CD4-positive, alpha-beta memory T cell (primary cell): Measurements from ENCODE around the gene ZNF22. TPM values are rescaled to one million over a fixed set of nuclear protein-coding genes. Genes with fewer than 3 reads are reported as not detected.

ENCODE experiments used
- CTCF ChIA-PET: fragments of 350-600 bp; sonication (Branson Sonifier 250); formaldehyde crosslinking; loops from one replicate; lab custom pipeline; 2021; ENCODE audit warnings: inconsistent platforms; ENCODE audit not compliant: partially characterized antibody; lab: Charles Lee
- POLR2A ChIA-PET: fragments of 350-600 bp; sonication (Branson Sonifier 250); formaldehyde crosslinking; loops from one replicate; lab custom pipeline; 2021; ENCODE audit not compliant: partially characterized antibody; lab: Charles Lee
- DNase-seq, 5 donors: peaks; one replicate each; pipeline versions ENCODE4 v3.0.0 to v3.0.0-alpha.2; 2020 to 2022; ENCODE audit warnings: mixed read lengths in 1 of 5
- H3K27ac ChIP-seq: one replicate; pipeline ENCODE4 v1.7.0; 2013; ENCODE audit warnings: low read depth, low read length
- H3K27me3 ChIP-seq: 2 replicates; pipeline ENCODE4 v1.7.0; 2013; ENCODE audit warnings: mild to moderate bottlenecking, low read length, moderate library complexity; ENCODE audit not compliant: insufficient read depth
- H3K36me3 ChIP-seq: 2 replicates; pipeline ENCODE4 v1.7.0; 2013; ENCODE audit warnings: mild to moderate bottlenecking, low read length, moderate library complexity; ENCODE audit not compliant: insufficient read depth
- H3K4me1 ChIP-seq: 2 replicates; pipeline ENCODE4 v1.7.0; 2013; ENCODE audit warnings: mild to moderate bottlenecking, low read length, moderate library complexity; ENCODE audit not compliant: insufficient read depth
- H3K4me3 ChIP-seq, 2 donors: one replicate each; pipeline ENCODE4 v1.7.0; 2013; ENCODE audit warnings: low read length in 2 of 2, mild to moderate bottlenecking in 1 of 2
- H3K9me3 ChIP-seq, 2 donors: one replicate each; pipeline ENCODE4 v1.7.0; 2013; ENCODE audit warnings: low read length in 2 of 2, control low read depth in 1 of 2; ENCODE audit not compliant: control insufficient read depth in 1 of 2
- H3K27ac Mint-ChIP-seq, 7 donors: one replicate each; pipeline ENCODE4 v1.8.0; 2020 to 2021; ENCODE audit warnings: mixed read lengths in 7 of 7, mild to moderate bottlenecking in 6 of 7, inconsistent platforms in 3 of 7, moderate library complexity in 3 of 7
- H3K27me3 Mint-ChIP-seq, 2 donors: one replicate each; pipeline ENCODE4 v1.8.0; 2020 to 2021; ENCODE audit warnings: mixed read lengths in 2 of 2
- H3K36me3 Mint-ChIP-seq, 2 donors: one replicate each; pipeline ENCODE4 v1.8.0; 2020 to 2021; ENCODE audit warnings: mixed read lengths in 2 of 2, inconsistent platforms in 1 of 2, mild to moderate bottlenecking in 1 of 2
- H3K4me1 Mint-ChIP-seq, 4 donors: one replicate each; pipeline ENCODE4 v1.8.0; 2020 to 2021; ENCODE audit warnings: mixed read lengths in 4 of 4, mild to moderate bottlenecking in 1 of 4
- H3K4me3 Mint-ChIP-seq, 8 donors: one replicate each; pipeline ENCODE4 v1.8.0; 2020 to 2021; ENCODE audit warnings: mixed read lengths in 8 of 8, mild to moderate bottlenecking in 7 of 8, moderate library complexity in 6 of 8, inconsistent platforms in 3 of 8
- H3K9me3 Mint-ChIP-seq, 8 donors: one replicate each; pipeline ENCODE4 v1.8.0; 2020 to 2021; ENCODE audit warnings: mixed read lengths in 8 of 8, mild to moderate bottlenecking in 5 of 8, inconsistent platforms in 3 of 8, moderate library complexity in 1 of 8
- intact Hi-C: fragments of 100-400 bp; cut with micrococcal nuclease; formaldehyde crosslinking; loops from one replicate; pipeline ENCODE4 v1.15.1; 2023
- polyA plus RNA-seq, 2 donors: library from polyadenylated mRNA; unstranded; fragments of 300-500 nt; fragmentation: Illumina TruSeq; gene quantifications; one replicate each; pipeline ENCODE4 v1.2.3, GENCODE V29; 2021
- total RNA-seq, 2 experiments: library from RNA; stranded (reverse); gene quantifications; one replicate each; pipeline ENCODE4 v1.2.3, GENCODE V29; 2021

The ZNF22 gene
- total and polyA plus RNA-seq, 4 experiments from 2014 or later: 26.9 to 40.6 (median 30.8) TPM

DNA sequence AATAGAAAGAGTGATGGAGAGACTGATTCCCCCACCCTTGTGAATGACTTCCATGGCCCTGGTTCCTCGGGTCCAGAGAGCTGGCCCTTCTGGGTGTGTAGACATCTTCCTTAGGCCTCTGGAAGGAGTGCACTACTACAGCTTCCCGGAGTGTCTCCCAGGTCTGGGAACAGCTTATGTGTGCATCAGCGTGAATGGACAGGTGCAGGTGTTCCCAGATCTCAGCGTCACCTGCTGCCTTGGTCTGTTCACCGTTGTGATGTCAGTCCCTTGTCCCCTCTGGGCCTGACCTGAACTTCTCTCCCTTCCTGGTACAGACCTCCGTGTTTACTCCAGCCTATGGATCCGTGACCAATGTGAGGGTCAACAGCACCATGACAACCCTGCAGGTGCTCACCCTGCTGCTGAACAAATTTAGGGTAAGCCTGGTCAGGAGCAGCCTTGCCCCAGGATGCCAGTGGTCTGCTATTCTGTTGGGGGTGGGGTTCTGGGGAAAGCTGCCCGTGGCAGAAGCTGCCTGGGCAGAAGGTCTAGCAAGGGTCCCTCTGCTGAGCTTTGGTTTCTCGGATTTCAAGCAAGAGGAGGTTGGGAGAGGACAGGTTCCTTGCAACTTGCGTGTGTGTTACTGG is 11.7 kb upstream of the ZNF22 start:
- peaks cover 0 to 1% (median 0%) of the 10 kb centered on the region in 4 donors for H3K4me1 Mint-ChIP-seq
- H3K9me3 Mint-ChIP-seq: no peaks in the 10 kb centered on the region
- no peak for DNase-seq
- no peak overlapping the region for H3K27ac ChIP-seq
- CTCF ChIA-PET: no interaction called here
- peaks cover 3 to 14% of the 10 kb centered on the region in 2 donors for H3K27me3 Mint-ChIP-seq
- H3K4me3 ChIP-seq: no peak overlapping the region
- POLR2A ChIA-PET: no interaction called here
- no peak overlapping the region for H3K27ac Mint-ChIP-seq
- H3K9me3 ChIP-seq: no peaks in the 10 kb centered on the region
- intact Hi-C loops: no loop called here
- no peaks in the 10 kb centered on the region for H3K4me1 ChIP-seq
- H3K36me3 Mint-ChIP-seq: no peaks in the 10 kb centered on the region
- no peak overlapping the region for H3K4me3 Mint-ChIP-seq
- no peaks in the 10 kb centered on the region for H3K36me3 ChIP-seq
- no peaks in the 10 kb centered on the region for H3K27me3 ChIP-seq

DNA sequence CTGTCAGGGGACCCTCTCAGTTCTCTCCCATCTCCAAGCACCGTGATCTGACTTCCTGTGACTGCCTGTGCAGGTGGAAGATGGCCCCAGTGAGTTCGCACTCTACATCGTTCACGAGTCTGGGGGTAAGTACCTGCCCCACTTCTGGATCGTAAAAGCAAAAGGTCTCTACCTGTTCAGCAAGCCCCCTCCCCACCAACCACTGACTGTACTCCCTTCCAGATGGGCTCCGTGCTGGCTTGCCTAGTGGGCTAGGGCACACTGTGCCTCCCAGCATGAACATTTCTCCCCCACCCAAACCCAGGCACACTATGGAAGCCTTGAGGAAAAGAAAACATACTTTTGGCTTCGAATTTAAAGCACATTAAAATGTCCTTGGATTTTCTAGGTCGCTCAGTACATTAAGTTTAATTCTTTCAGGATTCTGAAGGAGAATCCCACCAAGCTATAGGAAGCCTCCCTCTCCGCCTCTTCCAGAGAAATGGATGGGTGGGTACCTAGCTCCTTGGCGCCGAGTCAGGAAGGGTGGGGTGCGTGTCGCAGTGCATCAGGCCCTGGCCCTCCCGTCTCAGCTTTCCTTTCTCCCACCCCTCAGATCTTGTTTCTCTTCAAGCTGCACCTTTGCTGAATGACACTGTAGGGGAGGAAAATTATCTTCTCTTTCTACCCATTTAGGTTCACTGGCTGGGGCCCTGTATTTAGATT is 11.0 kb upstream of the ZNF22 start:
- H3K27ac ChIP-seq: no peak overlapping the region
- Mint-ChIP-seq H3K4me1 (peaks cover 0 to 8% (median 3%) of the 10 kb centered on the region in 4 donors), H3K27ac (no peak overlapping the region), H3K9me3 (no peaks in the 10 kb centered on the region), H3K27me3 (peaks cover 3 to 14% of the 10 kb centered on the region in 2 donors), H3K4me3 (no peak overlapping the region), H3K36me3 (no peaks in the 10 kb centered on the region)
- intact Hi-C loops: no loop called here
- ChIA-PET POLR2A (no interaction called here), CTCF (no interaction called here)
- peaks cover 2% of the 10 kb centered on the region for H3K4me1 ChIP-seq
- no peaks in the 10 kb centered on the region for H3K36me3 ChIP-seq
- no peak overlapping the region for H3K4me3 ChIP-seq
- H3K27me3 ChIP-seq: no peaks in the 10 kb centered on the region
- DNase-seq: no peak
- no peaks in the 10 kb centered on the region for H3K9me3 ChIP-seq

DNA sequence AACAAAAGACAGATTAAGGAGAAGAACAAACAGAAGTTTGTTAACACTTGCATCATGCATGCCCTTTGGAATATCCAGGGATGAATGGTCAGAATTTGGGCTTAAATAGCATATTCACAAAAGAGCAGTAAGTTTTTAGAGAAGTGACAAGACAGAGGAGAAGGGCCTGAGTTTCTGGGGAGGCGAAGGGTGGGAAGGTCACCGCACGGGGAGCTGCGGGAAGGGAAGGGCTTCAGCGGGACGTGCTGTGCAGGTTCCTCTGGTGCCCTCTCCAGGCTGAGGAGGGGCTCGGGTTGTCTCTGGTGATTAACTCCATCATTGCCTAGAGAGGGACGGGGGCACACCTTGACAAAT is 10.4 kb upstream of the ZNF22 start:
- Histone ChIP-seq H3K4me3 (no peak overlapping the region), H3K9me3 (no peaks in the 10 kb centered on the region), H3K4me1 (peaks cover 7% of the 10 kb centered on the region), H3K27ac (no peak overlapping the region), H3K36me3 (no peaks in the 10 kb centered on the region), H3K27me3 (no peaks in the 10 kb centered on the region)
- Mint-ChIP-seq H3K27ac (peak overlapping the region in 1 of 7 donors; percentile 15), H3K9me3 (no peaks in the 10 kb centered on the region), H3K36me3 (no peaks in the 10 kb centered on the region), H3K4me1 (peaks cover 3 to 13% (median 7%) of the 10 kb centered on the region in 4 donors), H3K4me3 (no peak overlapping the region), H3K27me3 (peaks cover 3 to 14% of the 10 kb centered on the region in 2 donors)
- intact Hi-C loops: no loop called here
- CTCF ChIA-PET: no interaction called here
- POLR2A ChIA-PET: no interaction called here
- no peak for DNase-seq

DNA sequence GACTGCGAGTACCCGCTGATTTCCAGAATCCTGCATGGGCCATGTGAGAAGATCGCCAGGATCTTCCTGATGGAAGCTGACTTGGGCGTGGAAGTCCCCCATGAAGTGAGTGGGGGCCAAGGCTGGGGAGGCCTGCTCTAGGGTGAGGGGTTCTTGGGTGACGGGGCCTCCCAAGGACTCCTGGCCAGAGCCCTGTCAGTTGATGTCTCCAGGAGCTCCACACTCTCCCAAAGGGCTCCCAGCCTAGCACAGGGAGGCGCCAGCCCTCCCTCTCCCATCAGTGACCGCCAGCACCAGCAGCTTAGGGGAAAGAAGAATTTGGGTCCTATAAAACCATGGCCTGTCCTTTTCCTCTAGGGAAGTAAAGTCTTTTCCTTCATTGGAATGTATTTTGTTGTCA is 9.8 kb upstream of the ZNF22 start:
- DNase-seq: no peak
- intact Hi-C loops: no loop called here
- POLR2A ChIA-PET: no interaction called here
- Mint-ChIP-seq H3K36me3 (no peaks in the 10 kb centered on the region), H3K9me3 (no peaks in the 10 kb centered on the region), H3K27ac (no peak overlapping the region), H3K4me1 (peaks cover 9 to 20% (median 14%) of the 10 kb centered on the region in 4 donors), H3K27me3 (peaks cover 3 to 14% of the 10 kb centered on the region in 2 donors), H3K4me3 (no peak overlapping the region)
- peaks cover 14% of the 10 kb centered on the region for H3K4me1 ChIP-seq
- CTCF ChIA-PET: interaction anchor here (1.3 kb wide), 1 partner anchor 10 kb away, joined by 4 read pairs; no protein-coding TSS in a partner anchor
- H3K4me3 ChIP-seq: no peak overlapping the region
- H3K36me3 ChIP-seq: no peaks in the 10 kb centered on the region
- H3K27me3 ChIP-seq: no peaks in the 10 kb centered on the region
- no peak overlapping the region for H3K27ac ChIP-seq
- no peaks in the 10 kb centered on the region for H3K9me3 ChIP-seq

DNA sequence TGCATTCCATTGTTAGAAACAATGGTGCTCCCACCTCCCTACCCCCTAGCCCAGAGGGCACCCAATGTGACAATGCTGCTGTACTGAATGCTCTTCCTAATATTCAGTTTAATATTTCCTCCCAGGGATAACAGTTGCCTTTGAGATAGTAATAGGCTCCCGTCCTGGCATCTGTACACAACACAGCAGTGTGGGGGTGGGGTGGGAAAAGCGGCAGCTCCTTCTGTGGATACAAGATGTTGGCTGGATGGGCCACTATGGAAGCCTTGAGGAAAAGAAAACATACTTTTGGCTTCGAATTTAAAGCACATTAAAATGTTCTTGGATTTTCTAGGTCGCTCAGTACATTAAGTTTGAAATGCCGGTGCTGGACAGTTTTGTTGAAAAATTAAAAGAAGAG is 9.2 kb upstream of the ZNF22 start:
- H3K4me3 Mint-ChIP-seq: no peak overlapping the region
- Histone ChIP-seq H3K27ac (no peak overlapping the region), H3K36me3 (no peaks in the 10 kb centered on the region), H3K4me3 (no peak overlapping the region), H3K4me1 (peaks cover 19% of the 10 kb centered on the region), H3K9me3 (no peaks in the 10 kb centered on the region), H3K27me3 (no peaks in the 10 kb centered on the region)
- DNase-seq: no peak
- no peak overlapping the region for H3K27ac Mint-ChIP-seq
- intact Hi-C loops: no loop called here
- H3K9me3 Mint-ChIP-seq: no peaks in the 10 kb centered on the region
- peaks cover 9 to 25% (median 16%) of the 10 kb centered on the region in 4 donors for H3K4me1 Mint-ChIP-seq
- H3K27me3 Mint-ChIP-seq: peaks cover 3 to 14% of the 10 kb centered on the region in 2 donors
- CTCF ChIA-PET: interaction anchor here (1.3 kb wide), 1 partner anchor 11 kb away, joined by 4 read pairs; no protein-coding TSS in a partner anchor
- H3K36me3 Mint-ChIP-seq: no peaks in the 10 kb centered on the region
- POLR2A ChIA-PET: no interaction called here

DNA sequence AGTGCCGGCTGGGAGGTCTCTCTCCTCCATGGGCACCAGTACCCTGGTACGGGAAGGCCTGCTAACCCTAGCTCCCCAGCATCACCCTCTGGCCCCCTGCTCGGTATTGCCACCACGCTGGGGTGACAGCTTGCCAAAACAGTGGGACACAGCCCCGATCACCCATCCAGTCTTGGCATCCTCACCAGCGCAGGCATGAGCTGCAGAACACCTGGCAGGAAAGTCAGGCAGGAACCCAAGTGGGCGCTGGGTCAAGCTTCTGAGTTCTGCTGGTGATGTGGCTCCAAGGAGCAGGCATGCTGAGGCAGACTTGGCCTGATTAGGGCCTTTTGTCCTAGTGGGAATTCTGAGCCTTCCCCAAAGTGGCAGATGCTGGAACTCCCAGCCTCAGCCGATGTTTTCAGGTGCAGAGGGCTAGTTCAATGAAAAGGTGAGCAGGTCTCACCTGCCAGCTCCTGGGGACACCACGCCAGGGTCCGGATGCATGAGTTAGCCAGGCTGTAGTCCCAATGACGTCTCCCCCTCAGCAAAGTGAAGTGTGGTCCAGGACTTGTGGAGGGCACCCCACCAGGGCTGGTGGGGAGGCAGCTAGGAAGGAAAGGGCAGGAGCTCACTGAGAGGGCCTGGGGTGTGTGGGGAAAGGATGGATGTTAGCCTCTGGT is 8.5 kb upstream of the ZNF22 start:
- Histone ChIP-seq H3K9me3 (no peaks in the 10 kb centered on the region), H3K4me1 (peaks cover 19% of the 10 kb centered on the region), H3K36me3 (no peaks in the 10 kb centered on the region), H3K27ac (no peak overlapping the region), H3K4me3 (no peak overlapping the region), H3K27me3 (no peaks in the 10 kb centered on the region)
- POLR2A ChIA-PET: no interaction called here
- no peaks in the 10 kb centered on the region for H3K36me3 Mint-ChIP-seq
- CTCF ChIA-PET: interaction anchor here (1.0 to 1.3 kb wide), 2 partner anchors 9 to 12 kb away, joined by 3 to 4 read pairs; no protein-coding TSS in a partner anchor
- intact Hi-C loops: no loop called here
- H3K4me1 Mint-ChIP-seq: peaks cover 9 to 26% (median 16%) of the 10 kb centered on the region in 4 donors
- no peak for DNase-seq
- H3K27ac Mint-ChIP-seq: no peak overlapping the region
- H3K27me3 Mint-ChIP-seq: peaks cover 3 to 14% of the 10 kb centered on the region in 2 donors
- H3K9me3 Mint-ChIP-seq: no peaks in the 10 kb centered on the region
- no peak overlapping the region for H3K4me3 Mint-ChIP-seq

DNA sequence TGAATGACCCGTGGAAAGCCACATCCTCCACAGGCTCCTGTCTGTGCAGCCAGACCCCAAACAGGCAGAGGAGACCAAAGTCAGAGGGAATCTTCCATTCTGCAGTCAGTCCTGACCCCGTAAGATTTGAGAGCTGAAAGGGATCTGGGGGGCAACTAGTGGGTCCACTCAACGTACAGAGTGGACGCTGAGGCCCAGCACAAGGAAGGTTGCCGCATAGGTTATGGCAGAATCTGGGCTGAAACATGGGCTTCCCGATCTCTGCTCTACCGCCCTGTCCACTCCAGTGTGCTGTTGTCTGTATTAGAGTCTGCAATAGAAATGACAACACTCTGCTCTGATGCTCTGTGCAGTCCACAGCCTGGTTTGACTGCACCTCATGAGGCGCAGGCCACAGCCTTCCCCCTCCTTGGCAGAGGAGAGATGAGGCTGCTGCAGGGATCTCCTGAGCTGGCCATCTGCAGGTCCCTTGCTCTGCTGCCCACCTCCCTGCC is 7.9 kb upstream of the ZNF22 start:
- Histone ChIP-seq H3K9me3 (no peaks in the 10 kb centered on the region), H3K36me3 (no peaks in the 10 kb centered on the region), H3K27me3 (no peaks in the 10 kb centered on the region), H3K4me3 (no peak overlapping the region), H3K4me1 (peaks cover 19% of the 10 kb centered on the region), H3K27ac (no peak overlapping the region)
- H3K36me3 Mint-ChIP-seq: no peaks in the 10 kb centered on the region
- no peak overlapping the region for H3K4me3 Mint-ChIP-seq
- intact Hi-C loops: no loop called here
- no peak overlapping the region for H3K27ac Mint-ChIP-seq
- CTCF ChIA-PET: interaction anchor here (1.0 kb wide), 1 partner anchor 9 kb away, joined by 3 read pairs; no protein-coding TSS in a partner anchor
- peaks cover 3 to 14% of the 10 kb centered on the region in 2 donors for H3K27me3 Mint-ChIP-seq
- peaks cover 9 to 26% (median 16%) of the 10 kb centered on the region in 4 donors for H3K4me1 Mint-ChIP-seq
- DNase-seq: no peak
- no peaks in the 10 kb centered on the region for H3K9me3 Mint-ChIP-seq
- POLR2A ChIA-PET: no interaction called here
